Omental fat pad (tissue), 4 donors: ENCODE data around the gene MUC2. TPM values are rescaled to one million over a fixed set of nuclear protein-coding genes. Genes with fewer than 3 reads are reported as not detected.

Experiments
- ATAC-seq: fragments of 150-250 bp; one replicate; pipeline ENCODE4 v1.9.1; 2016; ENCODE audit warnings: mild to moderate bottlenecking, moderate library complexity; ENCODE audit not compliant: low FRiP score
- DNase-seq: peaks from one replicate; pipeline ENCODE4 v3.0.0-alpha.2; 2019; ENCODE audit warnings: low spot score
- total RNA-seq, 4 donors: library from RNA; depleted of rRNA; stranded (reverse); fragments of >200 nt; gene quantifications; one replicate each; pipeline ENCODE4 v1.1.0, GENCODE V29; 2016
- TF ChIP-seq, protein P1 (sequence below), 3 donors: fragments of 450-650 bp; IDR thresholded peaks; one replicate each; pipeline ENCODE4 v1.5.1; 2016 to 2017; ENCODE audit warnings: antibody characterized with exemption in 3 of 3, mild to moderate bottlenecking in 3 of 3, moderate library complexity in 2 of 3

The MUC2 gene
- total RNA-seq, 4 donors from 2014 or later: not detected

DNA sequence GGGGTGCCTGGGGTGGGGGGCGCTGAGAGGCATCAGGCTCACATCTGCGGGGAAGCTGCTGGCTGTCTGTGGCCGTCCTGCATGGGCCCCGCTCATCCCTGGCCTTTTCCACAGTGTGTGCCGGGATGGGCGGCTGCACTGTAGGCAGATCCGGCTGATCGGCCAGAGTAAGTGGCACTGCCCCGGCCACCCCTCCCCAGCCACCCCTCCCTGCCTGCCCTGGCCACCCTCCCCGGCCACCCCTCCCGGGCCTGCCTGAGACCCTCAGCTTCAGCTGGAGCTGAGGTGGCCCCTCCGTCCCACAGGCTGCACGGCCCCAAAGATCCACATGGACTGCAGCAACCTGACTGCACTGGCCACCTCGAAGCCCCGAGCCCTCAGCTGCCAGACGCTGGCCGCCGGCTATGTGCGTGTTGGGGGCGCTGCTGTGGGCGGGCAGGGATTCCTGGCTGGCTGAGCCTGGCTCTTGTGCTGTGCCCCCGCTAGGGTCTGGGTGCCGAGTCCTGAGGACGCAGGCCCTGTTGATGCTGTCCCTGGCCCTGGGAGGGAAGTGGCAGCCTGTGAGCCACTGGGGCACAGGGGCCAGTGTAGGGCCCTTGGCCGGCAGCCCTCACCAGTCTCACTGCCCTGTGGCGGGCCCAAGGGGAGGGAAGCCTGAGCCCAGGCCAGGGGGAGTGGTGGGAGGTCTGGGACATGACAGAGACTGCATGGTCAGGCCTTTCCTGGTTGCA lies 10.9 kb downstream of the MUC2 start:
- no peak for ATAC-seq

DNA sequence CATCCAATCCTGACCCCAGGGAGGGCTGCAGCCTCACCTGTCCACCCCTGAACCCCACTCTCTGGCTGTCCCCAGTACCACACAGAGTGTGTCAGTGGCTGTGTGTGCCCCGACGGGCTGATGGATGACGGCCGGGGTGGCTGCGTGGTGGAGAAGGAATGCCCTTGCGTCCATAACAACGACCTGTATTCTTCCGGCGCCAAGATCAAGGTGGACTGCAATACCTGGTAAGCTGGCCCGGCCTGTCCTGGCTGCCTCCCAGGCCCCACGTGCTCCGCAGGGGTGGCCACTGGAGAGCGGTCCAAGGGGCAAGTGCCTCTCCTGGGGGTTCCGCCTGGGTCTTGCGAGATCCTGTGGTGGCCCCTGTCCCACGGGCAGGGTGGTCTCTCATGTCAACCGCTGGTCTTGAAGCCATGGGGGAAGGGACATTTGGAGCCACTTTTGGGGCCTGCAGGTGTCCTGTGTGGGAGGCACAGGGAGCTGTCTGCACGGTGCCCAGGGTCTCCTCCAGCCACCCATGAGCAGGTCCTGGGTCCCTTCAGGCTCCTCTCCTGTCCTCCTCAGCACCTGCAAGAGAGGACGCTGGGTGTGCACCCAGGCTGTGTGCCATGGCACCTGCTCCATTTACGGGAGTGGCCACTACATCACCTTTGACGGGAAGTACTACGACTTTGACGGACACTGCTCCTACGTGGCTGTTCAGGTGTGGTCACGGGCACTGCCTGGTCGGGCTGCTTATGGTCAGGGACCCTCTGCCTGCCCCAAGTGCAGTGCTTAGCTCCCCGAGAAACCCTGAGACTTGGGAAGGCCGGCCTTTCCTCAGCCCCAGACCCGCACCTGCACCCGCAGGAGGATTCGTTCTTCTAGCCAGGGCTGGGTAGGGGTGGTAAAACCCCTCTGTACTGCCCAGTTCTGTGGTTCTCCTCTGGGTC lies 11.8 kb downstream of the MUC2 start:
- TF ChIP-seq, protein P1, sequence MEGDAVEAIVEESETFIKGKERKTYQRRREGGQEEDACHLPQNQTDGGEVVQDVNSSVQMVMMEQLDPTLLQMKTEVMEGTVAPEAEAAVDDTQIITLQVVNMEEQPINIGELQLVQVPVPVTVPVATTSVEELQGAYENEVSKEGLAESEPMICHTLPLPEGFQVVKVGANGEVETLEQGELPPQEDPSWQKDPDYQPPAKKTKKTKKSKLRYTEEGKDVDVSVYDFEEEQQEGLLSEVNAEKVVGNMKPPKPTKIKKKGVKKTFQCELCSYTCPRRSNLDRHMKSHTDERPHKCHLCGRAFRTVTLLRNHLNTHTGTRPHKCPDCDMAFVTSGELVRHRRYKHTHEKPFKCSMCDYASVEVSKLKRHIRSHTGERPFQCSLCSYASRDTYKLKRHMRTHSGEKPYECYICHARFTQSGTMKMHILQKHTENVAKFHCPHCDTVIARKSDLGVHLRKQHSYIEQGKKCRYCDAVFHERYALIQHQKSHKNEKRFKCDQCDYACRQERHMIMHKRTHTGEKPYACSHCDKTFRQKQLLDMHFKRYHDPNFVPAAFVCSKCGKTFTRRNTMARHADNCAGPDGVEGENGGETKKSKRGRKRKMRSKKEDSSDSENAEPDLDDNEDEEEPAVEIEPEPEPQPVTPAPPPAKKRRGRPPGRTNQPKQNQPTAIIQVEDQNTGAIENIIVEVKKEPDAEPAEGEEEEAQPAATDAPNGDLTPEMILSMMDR (IDR thresholded peaks at IDR 0.05): no peak
- DNase-seq (no peak), ATAC-seq (no peak)

More for the DNA sequence above, 10.9 kb downstream of the MUC2 start:
- no peak for DNase-seq
- TF ChIP-seq, protein P1 (IDR thresholded peaks at IDR 0.05): no peak

DNA sequence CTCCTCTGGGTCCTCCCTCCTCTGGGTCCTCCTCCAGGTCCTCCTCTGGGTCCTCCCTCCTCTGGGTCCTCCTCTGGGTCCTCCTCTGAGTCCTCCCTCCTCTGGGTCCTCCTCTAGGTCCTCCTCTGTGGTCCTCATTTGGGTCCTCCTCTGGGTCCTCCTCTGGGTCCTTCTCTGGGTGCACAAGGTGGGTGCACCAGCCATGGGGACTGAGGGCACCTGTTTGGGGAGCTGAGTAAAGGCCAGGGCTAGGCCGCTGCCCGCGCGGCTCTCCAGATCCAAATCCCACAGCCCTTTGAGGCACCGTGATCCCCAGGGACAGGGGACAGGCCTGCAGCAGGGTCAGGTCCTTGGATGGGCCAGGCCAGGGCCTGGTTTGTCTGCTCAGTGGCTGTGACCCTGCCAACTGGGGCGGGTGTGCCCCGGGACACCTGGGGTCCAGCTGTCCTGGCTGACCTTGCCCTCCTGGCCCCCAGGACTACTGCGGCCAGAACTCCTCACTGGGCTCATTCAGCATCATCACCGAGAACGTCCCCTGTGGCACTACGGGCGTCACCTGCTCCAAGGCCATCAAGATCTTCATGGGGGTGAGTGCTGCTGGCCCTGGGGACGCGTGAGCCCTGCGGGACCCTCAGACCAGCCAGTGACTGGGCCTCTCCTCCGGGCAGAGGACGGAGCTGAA lies 12.7 kb downstream of the MUC2 start:
- ATAC-seq (no peak), DNase-seq (no peak)
- TF ChIP-seq, protein P1 (IDR thresholded peaks at IDR 0.05): no peak

DNA sequence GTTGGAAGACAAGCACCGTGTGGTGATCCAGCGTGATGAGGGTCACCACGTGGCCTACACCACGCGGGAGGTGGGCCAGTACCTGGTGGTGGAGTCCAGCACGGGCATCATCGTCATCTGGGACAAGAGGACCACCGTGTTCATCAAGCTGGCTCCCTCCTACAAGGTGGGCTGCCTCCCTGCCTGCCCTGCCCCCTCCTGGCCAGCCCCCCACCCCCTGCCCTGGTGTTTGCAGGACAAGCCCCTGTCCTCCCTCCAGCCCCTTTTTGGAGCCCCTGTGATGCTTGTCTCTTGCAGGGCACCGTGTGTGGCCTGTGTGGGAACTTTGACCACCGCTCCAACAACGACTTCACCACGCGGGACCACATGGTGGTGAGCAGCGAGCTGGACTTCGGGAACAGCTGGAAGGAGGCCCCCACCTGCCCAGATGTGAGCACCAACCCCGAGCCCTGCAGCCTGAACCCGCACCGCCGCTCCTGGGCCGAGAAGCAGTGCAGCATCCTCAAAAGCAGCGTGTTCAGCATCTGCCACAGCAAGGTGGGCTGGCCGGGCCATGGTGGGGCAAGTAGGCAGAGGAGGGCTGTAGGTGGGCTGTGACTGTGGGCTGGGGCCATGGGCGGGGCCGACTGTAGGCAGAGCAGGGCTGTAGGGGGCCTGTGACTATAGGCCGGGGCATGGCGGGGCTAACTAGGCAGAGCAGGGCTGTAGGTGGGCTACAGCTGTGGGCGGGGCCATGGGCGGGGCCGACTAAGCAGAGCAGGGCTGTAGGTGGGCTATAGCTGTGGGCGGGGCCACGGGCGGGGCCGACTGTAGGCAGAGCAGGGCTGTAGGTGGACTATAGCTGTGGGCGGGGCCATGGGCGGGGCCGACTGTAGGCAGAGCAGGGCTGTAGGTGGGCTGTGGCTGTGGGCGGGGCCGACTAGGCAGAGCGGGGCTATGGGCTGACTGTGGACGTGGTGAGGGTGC lies 13.6 kb downstream of the MUC2 start:
- no peak for ATAC-seq
- TF ChIP-seq, protein P1 (IDR thresholded peaks at IDR 0.05): no peak
- DNase-seq: no peak

DNA sequence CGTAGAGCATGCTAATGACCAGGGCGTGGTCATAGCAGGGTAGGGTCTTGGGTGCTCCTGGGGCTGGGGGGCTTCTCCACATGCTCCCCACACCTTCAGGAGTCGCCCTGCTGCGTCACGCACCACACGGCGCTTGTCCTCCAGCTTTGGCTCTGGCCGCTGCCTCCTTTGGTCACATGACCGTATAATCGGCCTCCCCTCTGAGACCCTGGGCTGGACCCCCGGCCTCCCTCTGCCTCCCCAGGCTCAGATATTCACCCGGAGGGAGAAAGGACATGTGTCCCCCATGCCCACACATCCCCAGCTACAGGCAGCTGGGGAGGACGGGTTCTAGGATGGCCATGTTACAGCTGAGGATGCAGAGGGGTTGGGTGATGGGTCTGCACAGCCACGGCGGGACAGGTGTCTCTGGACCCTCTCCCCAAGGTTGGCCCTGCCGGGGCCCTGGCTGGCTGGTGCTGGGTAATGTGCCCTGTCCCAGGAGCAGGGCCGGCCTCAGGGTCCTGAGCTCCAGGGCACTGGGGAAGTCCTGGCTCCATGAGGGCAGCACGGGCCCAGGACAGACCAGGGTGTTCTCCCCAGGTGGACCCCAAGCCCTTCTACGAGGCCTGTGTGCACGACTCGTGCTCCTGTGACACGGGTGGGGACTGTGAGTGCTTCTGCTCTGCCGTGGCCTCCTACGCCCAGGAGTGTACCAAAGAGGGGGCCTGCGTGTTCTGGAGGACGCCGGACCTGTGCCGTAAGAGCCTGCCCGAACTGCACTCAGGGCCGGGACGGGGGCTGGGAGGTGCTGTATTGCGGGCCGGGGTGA lies 14.5 kb downstream of the MUC2 start:
- ATAC-seq: no peak
- TF ChIP-seq, protein P1 (IDR thresholded peaks at IDR 0.05): no peak
- DNase-seq: no peak
